Endothelial cell of umbilical vein (primary cell): ENCODE results near the gene LSP1. TPM values are rescaled to one million over a fixed set of nuclear protein-coding genes. Genes with fewer than 3 reads are reported as not detected.

Experiments
- microRNA-seq: library from miRNA; unstranded; fragments of <30 nt; microRNA quantifications from one replicate; pipeline ENCODE4 v1.2.0, GENCODE V29; 2021; ENCODE audit warnings: borderline number of aligned reads, borderline replicate concordance
- polyA plus RNA-seq, 4 experiments: library from polyadenylated mRNA; depleted of rRNA in 3 of 4; stranded (reverse) in 3 of 4; unstranded in 1 of 4; fragments of >200 nt; gene quantifications; 2 replicates each; pipeline versions ENCODE4 v1.2.1 to v1.2.3, GENCODE V29; 2011 to 2012; ENCODE audit warnings: missing spikeins in 1 of 4
- small RNA-seq: library from RNA; depleted of rRNA; stranded (forward); fragments of <200 nt; gene quantifications from one replicate; pipeline ENCODE3, GENCODE V24; 2012; ENCODE audit warnings: low replicate concordance, low read depth; ENCODE audit not compliant: insufficient read depth, insufficient read length
- total RNA-seq: library from RNA; stranded (reverse); gene quantifications from 2 replicates; pipeline ENCODE4 v1.2.3, GENCODE V29; 2021

The LSP1 gene
- total and polyA plus RNA-seq, 2 donors (not counting 3 experiments of a cell fraction or from before 2014, with no cell fraction given) = not detected

Small RNA genes within 50 kb of the gene (microRNA-seq; reads per million reads assigned to microRNA genes)
- gene MIR4298 = not detected
- gene MIR7847 = not detected

Small RNA genes within 50 kb of the gene (small RNA-seq; reads per million reads assigned to genes)
- gene AC051649.1 (not detected), gene MIR4298 (not detected)

Other genes with a start within 250 kb of the LSP1 start
- not detected in 2 replicates for gene KRTAP5-3, start 244.6 kb upstream of the LSP1 start, total RNA-seq
- gene KRTAP5-3, start 244.6 kb upstream of the LSP1 start, polyA plus RNA-seq = not detected in 2 replicates
- not detected in 2 replicates for gene KRTAP5-4, start 230.9 kb upstream of the LSP1 start, total RNA-seq
- not detected in 2 replicates for gene KRTAP5-4, start 230.9 kb upstream of the LSP1 start, polyA plus RNA-seq
- not detected in 2 replicates for gene KRTAP5-5, start 223.3 kb upstream of the LSP1 start, total RNA-seq
- not detected in 2 replicates for gene KRTAP5-5, start 223.3 kb upstream of the LSP1 start, polyA plus RNA-seq
- gene KRTAP5-6, start 155.9 kb upstream of the LSP1 start, total RNA-seq = not detected in 2 replicates
- gene KRTAP5-6, start 155.9 kb upstream of the LSP1 start, polyA plus RNA-seq = not detected in 2 replicates
- gene IFITM10, start 102.5 kb upstream of the LSP1 start, total RNA-seq = 0.62 and 0.66 TPM in 2 replicates
- 0.04 and 0.08 TPM in 2 replicates for gene IFITM10, start 102.5 kb upstream of the LSP1 start, polyA plus RNA-seq
- 197 and 215 TPM in 2 replicates for gene CTSD, start 89.2 kb upstream of the LSP1 start, total RNA-seq
- 248 and 344 TPM in 2 replicates for gene CTSD, start 89.2 kb upstream of the LSP1 start, polyA plus RNA-seq
- gene SYT8, start 18.1 kb upstream of the LSP1 start, total RNA-seq = not detected in 2 replicates
- gene SYT8, start 18.1 kb upstream of the LSP1 start, polyA plus RNA-seq = not detected in 2 replicates
- gene TNNI2, start 14.1 kb upstream of the LSP1 start, total RNA-seq = not detected in 2 replicates
- gene TNNI2, start 14.1 kb upstream of the LSP1 start, polyA plus RNA-seq = not detected in 2 replicates
- not detected in 2 replicates for gene PRR33, start 38.8 kb downstream of the LSP1 start, total RNA-seq
- gene PRR33, start 38.8 kb downstream of the LSP1 start, polyA plus RNA-seq = not detected in 2 replicates
- not detected in 2 replicates for gene TNNT3, start 66.6 kb downstream of the LSP1 start, total RNA-seq
- gene TNNT3, start 66.6 kb downstream of the LSP1 start, polyA plus RNA-seq = not detected in 2 replicates
- gene MRPL23, start 94.2 kb downstream of the LSP1 start, total RNA-seq = 72.7 and 81.6 TPM in 2 replicates
- 206 and 222 TPM in 2 replicates for gene MRPL23, start 94.2 kb downstream of the LSP1 start, polyA plus RNA-seq
- gene H19, start 144.8 kb downstream of the LSP1 start, total RNA-seq = 0.37 and 3.2 TPM in 2 replicates
- 0.21 and 0.68 TPM in 2 replicates for gene H19, start 144.8 kb downstream of the LSP1 start, polyA plus RNA-seq